Activated naive CD4-positive, alpha-beta T cell treated with Interleukin-2 at 50 U/mL for 16 hours (primary cell): Measurements from ENCODE around the gene CDNF.
A peak's percentile ranks its signal among the peaks of the same experiment; 100 is the strongest.
"Not testable (repeated sequence)": the region's sequence is repeated elsewhere in the genome, so short reads cannot be mapped to it uniquely, and the experiment has no call there.

Experiments used
- DNase-seq: peaks from one replicate; pipeline ENCODE4 v3.0.0-alpha.2; 2020

Gene CDNF

GRCh38 chr10:14838582-14839304 is 906 bp upstream of the CDNF start:
- DNase-seq, result peak; percentile 28

- no peak for DNase-seq
Observed at GRCh38 chr10:14837003-14837756, 657 bp downstream of the CDNF start.

GRCh38 chr10:14836208-14836607 is 1.6 kb downstream of the CDNF start:
- no peak for DNase-seq

- no peak for DNase-seq
Observed at GRCh38 chr10:14833106-14833505, 4.7 kb downstream of the CDNF start.

GRCh38 chr10:14826076-14826829 is 11.6 kb downstream of the CDNF start:
- DNase-seq, result no peak

- no peak for DNase-seq
Observed at GRCh38 chr10:14823966-14824365, 13.9 kb downstream of the CDNF start.

- DNase-seq, result peak; percentile 44
Observed at GRCh38 chr10:14822879-14823755, 14.7 kb downstream of the CDNF start.

GRCh38 chr10:14821635-14822375 is 16.0 kb downstream of the CDNF start:
- no peak for DNase-seq

- DNase-seq, result no peak
Observed at GRCh38 chr10:14820775-14821154, 17.1 kb downstream of the CDNF start.

- no peak for DNase-seq
Observed at GRCh38 chr10:14820010-14820774, 17.6 kb downstream of the CDNF start.

- DNase-seq, result not testable (repeated sequence)
Observed at GRCh38 chr10:14816717-14817116, 21.1 kb downstream of the CDNF start.

- DNase-seq, result no peak
Observed at GRCh38 chr10:14815681-14816080, 22.2 kb downstream of the CDNF start.

GRCh38 chr10:14812271-14812670 is 25.6 kb downstream of the CDNF start:
- DNase-seq, result no peak

- no peak for DNase-seq
Observed at GRCh38 chr10:14810969-14811953, 26.6 kb downstream of the CDNF start.

- DNase-seq, result no peak
Observed at GRCh38 chr10:14806318-14806717, 31.5 kb downstream of the CDNF start.

- no peak for DNase-seq
Observed at GRCh38 chr10:14803827-14804226, 34.0 kb downstream of the CDNF start.

- DNase-seq, result no peak
Observed at GRCh38 chr10:14801723-14802122, 36.1 kb downstream of the CDNF start.

GRCh38 chr10:14800397-14800796 is 37.4 kb downstream of the CDNF start:
- no peak for DNase-seq

- no peak for DNase-seq
Observed at GRCh38 chr10:14798636-14799035, 39.2 kb downstream of the CDNF start.

- no peak for DNase-seq
Observed at GRCh38 chr10:14787938-14788337, 49.9 kb downstream of the CDNF start.
